Ovary (tissue), 3 donors: ENCODE results near the gene PTPN23.

Experiments
- CTCF ChIP-seq, 3 donors: fragments of 450-650 bp in 2 of 3; fragments of 200-600 bp in 1 of 3; IDR thresholded peaks; one replicate each; pipeline versions ENCODE4 v1.5.1 to v1.8.0; 2016 to 2022; ENCODE audit warnings: antibody characterized with exemption in 3 of 3, mild to moderate bottlenecking in 1 of 3
- EP300 ChIP-seq: sonication (generic); formaldehyde crosslinking; IDR thresholded peaks from one replicate; pipeline ENCODE4 v1.6.1; 2017; ENCODE audit warnings: antibody characterized with exemption
- POLR2A ChIP-seq: fragments of 450-650 bp; IDR thresholded peaks from one replicate; pipeline ENCODE4 v1.6.1; 2017; ENCODE audit warnings: antibody characterized with exemption, mild to moderate bottlenecking, moderate library complexity
- donor health status: DM: no; HTN: no; CAD: no.

- TF ChIP-seq CTCF (IDR thresholded peaks at IDR 0.05) = no peak
- no peak for TF ChIP-seq EP300
- TF ChIP-seq POLR2A = no peak
Measured at GRCh38 chr3:47412453-47412756, 31.6 kb downstream of the PTPN23 start.
